PC-3 (cell line): ENCODE results near the gene IFT20.

Experiments
- EZH2 ChIP-seq: fragments of 300-600 bp; sonication (generic); IDR thresholded peaks from one replicate; pipeline ENCODE4 v1.6.1; 2017; ENCODE audit warnings: antibody characterized with exemption, mild to moderate bottlenecking, low read length; ENCODE audit not compliant: unreplicated experiment
- TF ChIP-seq, protein P1 (sequence below): fragments of 300-600 bp; sonication (generic); conservative IDR thresholded peaks from 2 replicates; pipeline ENCODE4 v1.5.1; 2017; ENCODE audit warnings: antibody characterized with exemption, low read depth, mild to moderate bottlenecking, low read length

DNA sequence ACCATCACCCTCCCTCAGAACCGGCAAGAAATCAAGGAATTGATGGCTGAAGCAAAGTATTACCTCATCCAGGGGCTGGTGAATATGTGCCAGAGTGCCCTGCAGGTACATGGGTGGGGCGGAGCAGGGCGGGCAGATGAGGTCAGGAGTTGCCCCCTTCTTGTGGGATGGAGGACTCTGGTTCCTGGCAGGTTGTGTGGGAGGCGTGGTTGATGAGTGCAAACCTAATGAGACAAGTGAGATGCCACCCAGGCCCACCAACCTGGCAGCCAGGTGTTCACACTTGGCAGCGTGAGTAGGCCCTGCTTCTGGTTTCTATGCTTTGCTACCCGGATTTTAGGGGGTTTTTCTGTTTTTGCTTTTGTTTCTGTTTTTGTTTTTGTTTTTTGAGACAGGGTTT, 5.1 kb upstream of the IFT20 start:
- no peak for TF ChIP-seq EZH2
- TF ChIP-seq, protein P1, sequence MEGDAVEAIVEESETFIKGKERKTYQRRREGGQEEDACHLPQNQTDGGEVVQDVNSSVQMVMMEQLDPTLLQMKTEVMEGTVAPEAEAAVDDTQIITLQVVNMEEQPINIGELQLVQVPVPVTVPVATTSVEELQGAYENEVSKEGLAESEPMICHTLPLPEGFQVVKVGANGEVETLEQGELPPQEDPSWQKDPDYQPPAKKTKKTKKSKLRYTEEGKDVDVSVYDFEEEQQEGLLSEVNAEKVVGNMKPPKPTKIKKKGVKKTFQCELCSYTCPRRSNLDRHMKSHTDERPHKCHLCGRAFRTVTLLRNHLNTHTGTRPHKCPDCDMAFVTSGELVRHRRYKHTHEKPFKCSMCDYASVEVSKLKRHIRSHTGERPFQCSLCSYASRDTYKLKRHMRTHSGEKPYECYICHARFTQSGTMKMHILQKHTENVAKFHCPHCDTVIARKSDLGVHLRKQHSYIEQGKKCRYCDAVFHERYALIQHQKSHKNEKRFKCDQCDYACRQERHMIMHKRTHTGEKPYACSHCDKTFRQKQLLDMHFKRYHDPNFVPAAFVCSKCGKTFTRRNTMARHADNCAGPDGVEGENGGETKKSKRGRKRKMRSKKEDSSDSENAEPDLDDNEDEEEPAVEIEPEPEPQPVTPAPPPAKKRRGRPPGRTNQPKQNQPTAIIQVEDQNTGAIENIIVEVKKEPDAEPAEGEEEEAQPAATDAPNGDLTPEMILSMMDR, result no peak
